HS-5 (cell line): ENCODE results near the gene CCDC167.

ENCODE experiments used
- DNase-seq: peaks from one replicate; pipeline ENCODE4 v3.0.0-alpha.2; 2012; ENCODE audit warnings: low read depth

Gene CCDC167

DNA sequence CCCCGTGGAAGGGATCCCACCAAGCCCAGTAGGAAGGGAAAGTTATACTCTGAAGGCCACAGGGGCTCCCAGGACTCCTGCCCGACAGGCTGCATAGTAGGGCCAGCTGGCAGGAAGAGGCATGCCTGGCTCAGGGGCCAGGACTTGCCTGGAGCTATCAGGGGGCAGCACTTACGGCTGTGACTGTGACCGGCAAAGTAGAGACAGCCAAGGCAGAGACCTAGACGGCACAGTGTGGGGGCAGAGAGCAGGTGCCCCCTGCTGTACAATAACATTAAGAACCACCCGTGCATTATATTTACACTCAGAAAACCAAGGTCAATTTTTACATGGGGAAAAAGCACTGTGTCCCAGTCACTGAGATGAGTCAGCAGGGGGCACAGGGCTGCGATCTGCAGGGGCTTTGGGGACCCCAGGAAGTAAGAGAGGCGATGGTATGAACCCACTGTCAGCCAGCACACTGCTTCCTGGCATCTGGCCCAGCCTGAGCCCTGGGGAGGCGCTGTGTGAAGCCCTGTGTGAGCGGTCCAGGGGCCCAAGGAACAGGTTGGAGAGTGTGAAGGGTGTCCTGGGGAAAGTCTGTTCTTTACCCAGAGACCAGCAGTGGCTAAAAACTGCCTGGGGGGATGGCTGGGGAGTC lies 9.9 kb downstream of the CCDC167 start:
- DNase-seq, result no peak

DNA sequence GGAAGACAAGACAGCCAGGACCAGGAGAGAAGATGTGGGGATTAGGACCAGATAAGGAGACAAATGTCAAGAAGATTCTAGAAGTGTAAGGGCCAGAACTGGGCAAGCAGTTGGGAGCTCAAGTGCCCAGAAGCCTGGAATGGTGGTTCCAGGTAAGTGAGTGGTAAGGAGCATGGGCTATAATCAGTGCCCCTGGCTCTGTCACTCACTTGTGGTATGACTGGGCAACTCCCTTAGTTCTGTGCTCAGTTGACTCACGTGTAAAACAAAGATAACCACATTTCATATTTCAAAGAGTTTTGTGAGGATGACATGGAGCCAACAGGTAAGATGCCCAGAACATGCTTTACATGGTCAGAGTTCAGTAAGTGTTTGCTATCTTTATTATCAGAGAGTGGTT lies 11.2 kb downstream of the CCDC167 start:
- DNase-seq, result no peak

- no peak for DNase-seq
These were observed 11.9 kb downstream of the CCDC167 start for GRCh38 chr6:37487591-37488380.

DNA sequence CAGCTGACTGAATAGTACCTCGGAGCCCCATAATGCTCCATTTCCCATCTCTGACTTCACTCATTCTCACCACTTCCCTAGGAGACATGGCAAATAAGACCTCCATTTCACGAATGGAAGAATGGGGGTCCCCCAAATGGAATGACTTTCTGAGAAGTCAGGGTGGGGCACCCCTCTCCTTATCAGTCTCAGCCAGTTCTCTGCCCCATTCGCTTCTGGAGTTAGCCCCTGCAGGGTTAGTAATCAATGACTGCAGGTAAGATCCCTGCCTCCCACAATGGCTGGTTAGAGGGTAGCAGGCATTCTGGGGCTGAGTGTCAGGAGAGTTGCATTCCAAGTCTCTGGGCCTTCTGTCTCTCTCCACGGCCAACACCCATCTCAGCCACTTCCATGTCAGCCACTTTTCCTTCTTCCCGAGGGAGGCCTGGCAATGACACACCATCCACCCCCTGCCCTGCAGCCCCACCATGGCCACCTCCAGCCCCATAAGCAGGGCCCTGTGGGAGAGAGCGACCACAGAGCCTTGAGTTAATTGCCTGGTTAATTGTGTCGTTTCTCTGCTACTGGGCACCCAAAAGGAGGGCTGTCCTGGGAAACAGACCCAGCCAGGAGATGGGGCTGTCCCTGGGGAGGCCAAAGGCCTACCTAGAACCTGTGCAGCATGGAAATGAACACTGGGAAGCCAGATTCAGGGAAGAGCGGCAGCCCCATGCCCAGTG lies 13.4 kb downstream of the CCDC167 start:
- no peak for DNase-seq

DNA sequence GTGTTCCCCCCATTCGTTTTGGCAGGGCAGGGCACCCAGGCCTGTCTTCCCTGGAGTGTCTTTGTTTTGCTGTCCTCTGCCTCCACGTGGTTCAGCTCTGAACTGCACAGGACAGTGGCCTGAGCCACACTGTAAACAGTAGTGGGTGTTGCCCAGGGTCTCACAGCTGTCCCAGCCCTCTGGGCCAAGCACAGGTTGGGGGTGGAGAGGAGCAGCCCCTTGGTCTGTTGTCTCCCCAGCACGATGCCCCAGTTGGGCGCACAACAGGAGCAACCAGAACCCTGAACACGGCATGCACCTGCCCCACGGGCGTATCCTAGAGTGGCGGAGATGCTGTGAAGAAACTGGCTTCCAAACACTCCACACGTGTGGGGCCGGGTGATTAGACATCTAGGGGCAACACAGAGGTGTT lies 14.4 kb downstream of the CCDC167 start:
- no peak for DNase-seq

DNA sequence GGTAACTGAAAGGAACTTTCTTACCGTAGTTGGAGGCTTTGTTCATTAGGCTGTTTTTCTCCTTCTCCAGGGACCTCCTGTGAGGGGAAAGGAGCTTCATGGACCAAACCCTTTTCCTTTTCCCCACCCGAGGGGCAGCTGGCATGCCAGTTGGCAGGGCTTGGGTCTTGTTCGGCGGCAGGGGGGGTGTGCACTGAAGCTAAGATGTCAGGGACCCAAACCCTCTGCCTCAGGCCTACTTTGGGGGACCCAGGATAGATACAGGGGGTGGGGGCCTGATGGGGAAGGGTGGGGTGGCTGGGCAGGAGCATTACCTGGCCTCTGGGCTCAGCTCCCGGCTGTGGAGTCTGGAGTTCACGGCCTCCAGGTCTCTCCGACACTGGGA lies 14.9 kb downstream of the CCDC167 start:
- DNase-seq, result no peak

GRCh38 chr6:37483917-37484785 lies 15.5 kb downstream of the CCDC167 start:
- DNase-seq, result no peak

DNA sequence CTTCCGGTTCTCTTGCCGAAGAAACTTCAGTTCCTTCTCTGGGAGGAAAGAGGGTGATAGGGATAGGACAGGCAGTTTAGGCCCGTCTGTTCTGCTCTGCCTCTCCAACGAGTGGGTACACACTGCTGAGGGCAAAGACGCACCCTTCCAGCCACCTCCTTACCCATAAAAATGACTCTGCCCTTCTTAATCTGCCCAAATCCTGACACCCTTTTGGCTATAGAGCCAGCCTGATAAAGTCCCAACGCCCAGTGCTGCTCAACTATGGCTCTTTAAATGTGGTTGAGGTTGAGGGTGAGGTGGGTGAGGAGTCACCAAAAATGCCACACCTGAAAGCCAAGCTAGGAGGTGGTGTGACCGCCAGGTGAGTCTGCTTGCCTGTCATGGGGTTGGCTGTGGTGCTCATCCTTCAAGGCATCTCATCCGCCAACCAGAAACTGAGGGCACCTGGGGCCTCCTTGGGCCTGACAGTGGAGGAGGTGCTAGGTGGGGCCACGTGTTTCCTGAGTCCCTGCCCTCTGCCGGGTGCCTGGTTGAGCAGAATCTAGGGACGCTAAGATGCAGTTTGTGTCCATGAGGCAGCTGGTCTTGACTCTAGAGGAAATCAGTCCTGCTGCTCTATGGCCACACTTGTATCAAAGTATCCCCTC lies 16.3 kb downstream of the CCDC167 start:
- DNase-seq, result no peak

- DNase-seq, result no peak
These were observed 17.0 kb downstream of the CCDC167 start for GRCh38 chr6:37482606-37483251.

DNA sequence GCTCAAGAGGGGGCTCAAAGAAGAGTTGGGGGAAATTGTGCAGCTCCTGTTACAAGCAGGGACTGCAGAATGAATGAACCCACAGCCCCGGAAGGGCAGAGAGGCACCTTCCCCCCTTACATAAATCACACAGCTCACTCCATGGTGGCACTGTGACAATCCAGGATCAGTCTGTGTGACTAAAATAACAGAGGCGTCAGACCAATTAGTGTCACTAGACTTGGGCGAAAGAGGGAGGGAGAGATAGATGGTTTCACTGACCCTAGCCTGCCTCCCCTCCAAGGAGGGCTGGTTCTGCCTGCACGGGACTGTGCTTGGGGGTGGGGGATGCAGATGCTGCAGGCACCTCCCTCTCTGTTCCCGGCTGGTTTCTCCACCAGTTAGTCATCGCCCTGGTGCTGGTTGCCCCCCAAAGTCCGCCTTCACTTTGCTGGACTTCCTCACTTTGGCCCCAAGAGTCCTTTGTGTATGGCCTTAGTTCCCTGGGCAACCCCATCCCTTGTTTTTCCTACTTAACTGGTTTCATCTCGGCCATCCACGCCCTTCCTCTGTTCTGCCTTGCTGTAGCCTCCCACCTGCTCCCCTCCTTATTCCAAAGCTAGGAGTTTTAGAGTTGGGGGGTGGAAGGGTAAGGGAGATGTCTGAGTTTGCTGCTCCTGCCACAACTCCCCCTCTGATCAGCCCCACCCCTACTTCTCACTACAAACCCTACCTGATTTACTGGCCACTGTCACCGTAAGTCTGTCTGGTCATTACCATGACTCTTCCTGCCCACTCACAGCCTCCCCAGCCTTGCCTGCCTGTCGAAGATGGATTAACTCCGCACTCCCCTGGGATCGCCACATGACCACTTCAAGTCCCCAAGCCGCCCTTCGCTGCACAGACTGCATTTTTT lies 17.7 kb downstream of the CCDC167 start:
- no peak for DNase-seq

DNA sequence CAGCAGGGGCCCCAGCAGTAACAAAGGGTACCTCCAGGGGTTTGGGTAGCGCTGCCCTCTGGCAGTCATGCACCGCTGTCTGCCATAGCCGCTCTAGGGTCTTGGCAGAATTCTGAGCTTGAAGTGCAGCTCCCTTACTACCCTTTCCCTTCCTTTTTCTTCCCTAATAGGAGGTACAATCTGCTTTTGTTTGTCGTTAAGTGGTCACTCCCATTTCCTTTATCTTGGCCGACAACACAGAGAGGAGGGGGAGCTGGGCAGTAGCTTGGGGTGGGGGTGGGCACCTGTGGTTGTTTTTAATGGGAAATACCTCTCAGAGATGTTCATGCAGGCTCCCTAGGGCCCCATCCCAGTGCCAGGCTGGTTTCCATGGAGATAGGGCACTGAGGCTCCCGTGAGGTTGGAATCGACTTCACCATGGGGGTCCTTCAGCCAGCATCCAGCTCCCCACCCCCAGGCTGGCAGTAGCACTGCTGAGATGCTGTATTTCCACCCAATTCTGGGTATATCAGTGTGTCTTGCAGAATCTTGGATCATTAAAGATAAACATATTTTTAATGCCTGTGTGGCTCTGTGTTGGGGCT lies 18.6 kb downstream of the CCDC167 start:
- DNase-seq, result no peak

DNA sequence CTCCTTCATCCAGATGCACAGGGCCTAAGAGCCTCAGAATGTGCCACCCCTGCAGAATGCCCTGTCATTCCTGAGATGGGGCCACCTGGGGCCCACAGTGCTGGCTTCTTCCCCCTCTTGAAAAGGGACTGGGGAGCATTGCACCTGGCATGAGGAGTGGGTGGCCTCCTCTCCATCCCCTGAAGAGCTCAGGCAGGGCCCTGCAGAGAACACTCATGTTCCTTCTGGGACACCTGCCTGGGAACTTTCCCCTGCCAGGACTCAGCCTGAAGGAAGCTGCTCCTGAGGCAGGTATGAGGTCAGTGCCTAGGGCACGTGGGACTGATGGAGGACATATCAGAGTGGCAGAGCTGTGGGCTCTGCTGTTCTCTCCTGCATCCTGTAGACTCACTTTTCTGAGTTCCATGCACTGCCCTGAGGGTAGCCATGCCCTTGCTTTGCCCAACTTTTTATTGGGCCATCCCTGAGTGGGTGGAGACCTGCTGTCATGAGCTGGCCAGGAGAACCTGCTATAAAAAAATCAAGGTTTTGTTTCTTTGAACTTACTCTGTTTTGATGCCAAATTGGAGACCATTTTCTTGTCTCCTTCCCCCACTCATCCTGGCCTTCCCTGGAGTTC lies 19.5 kb downstream of the CCDC167 start:
- DNase-seq, result no peak

GRCh38 chr6:37479266-37479854 lies 20.3 kb downstream of the CCDC167 start:
- DNase-seq, result no peak

GRCh38 chr6:37478827-37479226 lies 20.9 kb downstream of the CCDC167 start:
- DNase-seq, result no peak

GRCh38 chr6:37477656-37478435 lies 21.8 kb downstream of the CCDC167 start:
- DNase-seq, result no peak

DNA sequence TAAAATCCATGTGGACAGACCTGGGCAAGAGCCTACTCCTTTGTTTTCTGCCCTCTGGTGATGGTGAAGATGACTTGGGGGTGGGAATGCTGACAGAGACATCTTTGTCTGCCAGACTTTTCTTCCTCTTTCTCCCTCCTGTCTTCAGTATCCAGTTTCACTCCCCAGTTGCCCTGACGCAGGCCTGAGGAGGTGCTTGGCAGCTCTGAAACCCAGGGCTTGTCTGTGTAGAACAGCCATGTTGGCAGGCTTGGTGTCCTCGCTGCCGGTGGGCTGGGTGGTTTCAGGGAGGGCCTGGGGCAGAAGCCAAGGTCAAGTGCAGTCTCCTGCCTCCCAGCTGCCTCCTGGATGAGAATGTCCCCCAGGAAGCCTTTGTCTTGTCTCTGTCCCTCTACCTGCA lies 22.5 kb downstream of the CCDC167 start:
- no peak for DNase-seq

DNA sequence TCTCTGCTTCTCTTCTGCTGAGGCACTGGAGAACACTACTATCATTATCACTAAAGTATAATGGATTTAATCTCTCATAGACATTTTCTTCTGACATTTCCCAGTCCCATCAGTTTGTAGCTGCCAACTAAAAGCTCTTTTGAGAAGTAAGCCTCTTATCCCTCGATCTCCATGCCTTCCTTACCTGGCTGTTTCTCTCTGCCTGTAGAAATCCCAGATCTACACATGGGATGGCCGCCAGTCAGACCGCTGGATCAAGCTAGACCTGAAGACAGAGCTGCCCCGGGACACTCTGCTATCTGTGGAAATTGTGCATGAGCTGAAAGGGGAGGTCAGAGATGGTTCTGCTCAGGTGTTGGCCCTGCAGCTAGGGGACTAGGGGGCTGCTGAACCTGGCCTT lies 25.4 kb downstream of the CCDC167 start:
- no peak for DNase-seq
